Lower leg skin (tissue), 3 donors: ENCODE data around the gene TXNDC2.

ENCODE experiments used
- CTCF ChIP-seq, 3 donors: fragments of 450-650 bp; IDR thresholded peaks; one replicate each; pipeline ENCODE4 v1.5.1; 2016; ENCODE audit warnings: antibody characterized with exemption in 3 of 3, mild to moderate bottlenecking in 3 of 3, moderate library complexity in 2 of 3
- POLR2A ChIP-seq, 2 donors: fragments of 450-650 bp; IDR thresholded peaks; one replicate each; pipeline ENCODE4 v1.6.1; 2016 to 2017; ENCODE audit warnings: antibody characterized with exemption in 2 of 2, mild to moderate bottlenecking in 1 of 2, moderate library complexity in 1 of 2

GRCh38 chr18:9870431-9871008 lies 15.3 kb upstream of the TXNDC2 start:
- TF ChIP-seq CTCF (IDR thresholded peaks at IDR 0.05) = no peak
- no peak for TF ChIP-seq POLR2A (IDR thresholded peaks at IDR 0.05)
